Hematopoietic multipotent progenitor cell treated with erythropoietin and hydrocortisone succinate and interleukin-3 and kit ligand, for 15 days (in vitro differentiated cells): Measurements from ENCODE around the gene SP2.
"Not testable (repeated sequence)": the region's sequence is repeated elsewhere in the genome, so short reads cannot be mapped to it uniquely, and the experiment has no call there.

ENCODE experiments used
- DNase-seq: peaks from one replicate; pipeline ENCODE4 v3.0.0-alpha.2; 2015; ENCODE audit warnings: low spot score

The SP2 gene

DNA sequence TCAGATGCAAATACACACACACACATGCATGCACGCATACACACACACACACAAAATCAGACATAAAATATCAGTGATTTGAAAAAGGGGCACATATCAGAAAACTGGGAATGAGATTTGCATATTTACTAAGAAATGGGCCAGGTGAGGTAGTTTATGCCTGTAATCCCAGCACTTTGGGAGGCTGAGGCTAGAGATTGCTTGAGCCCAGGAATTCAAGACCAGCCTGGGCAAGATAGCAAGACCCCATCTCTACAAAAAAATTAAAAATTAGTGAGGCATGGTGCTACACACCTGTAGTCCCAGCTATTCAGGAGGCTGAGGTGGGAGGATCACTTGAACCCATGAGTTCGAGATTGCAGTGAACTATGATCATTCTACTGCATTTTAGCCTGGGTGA is 23.0 kb downstream of the SP2 start:
- no peak for DNase-seq

DNA sequence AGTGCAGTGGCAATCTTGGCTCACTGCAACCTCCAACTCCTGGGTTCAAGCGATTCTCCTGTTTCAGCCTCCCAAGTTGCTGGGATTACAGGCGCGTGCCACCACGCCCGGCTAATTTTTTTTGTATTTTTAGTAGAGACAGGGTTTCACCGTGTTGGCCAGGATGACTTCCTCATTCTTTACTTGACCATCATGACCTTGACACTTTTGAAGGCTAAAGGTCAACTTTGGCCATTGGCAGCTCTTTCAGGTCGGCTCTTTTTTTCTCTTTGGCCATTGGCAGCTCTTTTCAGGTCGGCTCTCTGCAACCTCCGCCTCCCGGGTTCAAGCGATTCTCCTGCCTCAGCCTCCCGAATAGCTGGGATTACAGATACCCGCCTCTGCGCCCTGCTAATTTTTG is 23.9 kb downstream of the SP2 start:
- not testable (repeated sequence) for DNase-seq

DNA sequence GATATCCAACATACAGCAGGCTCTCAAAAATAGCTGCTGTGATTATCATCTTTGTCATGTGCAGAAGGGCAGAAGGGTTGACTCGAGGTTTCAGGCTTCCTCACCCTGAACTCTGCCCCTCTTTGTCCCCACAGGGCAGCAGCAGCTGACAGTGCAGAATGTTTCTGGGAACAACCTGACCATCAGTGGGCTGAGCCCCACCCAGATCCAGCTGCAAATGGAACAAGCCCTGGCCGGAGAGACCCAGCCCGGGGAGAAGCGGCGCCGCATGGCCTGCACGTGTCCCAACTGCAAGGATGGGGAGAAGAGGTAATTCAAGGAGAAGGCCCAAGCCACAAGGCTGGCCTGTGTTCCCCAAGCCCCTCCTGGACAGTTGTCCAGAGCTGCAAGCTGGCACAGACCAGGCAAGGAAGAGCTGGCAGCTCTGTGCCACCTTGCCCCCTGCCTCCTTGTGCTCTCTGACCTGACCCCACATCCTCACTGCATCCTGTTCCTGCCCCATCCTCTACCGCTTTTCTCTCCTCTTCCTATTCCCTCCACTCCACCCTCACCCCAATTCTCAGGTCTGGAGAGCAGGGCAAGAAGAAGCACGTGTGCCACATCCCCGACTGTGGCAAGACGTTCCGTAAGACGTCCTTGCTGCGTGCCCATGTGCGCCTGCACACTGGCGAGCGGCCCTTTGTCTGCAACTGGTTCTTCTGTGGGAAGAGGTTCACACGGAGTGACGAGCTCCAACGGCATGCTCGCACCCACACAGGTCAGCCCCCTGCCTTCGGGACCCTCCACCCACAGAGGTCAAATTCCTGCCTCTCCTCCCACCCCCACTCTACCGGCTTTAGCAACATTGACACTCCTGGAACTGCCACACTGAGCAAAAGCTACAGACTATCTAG is 29.0 kb downstream of the SP2 start:
- DNase-seq, result no peak

DNA sequence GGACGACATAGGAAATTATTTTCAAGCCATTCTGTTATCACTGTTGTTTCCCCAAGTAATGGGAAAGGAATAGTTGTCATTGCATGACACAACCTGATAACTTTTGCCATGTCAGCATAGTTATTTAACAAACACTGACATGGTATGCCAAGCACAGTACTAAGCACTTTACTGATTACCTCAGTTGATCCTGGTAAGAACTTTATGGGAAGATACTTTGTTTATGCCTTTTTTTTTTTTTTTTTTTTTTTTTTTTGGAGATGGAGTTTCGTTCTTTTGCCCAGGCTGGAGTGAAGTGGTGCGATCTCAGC is 29.6 kb downstream of the SP2 start:
- no peak for DNase-seq

DNA sequence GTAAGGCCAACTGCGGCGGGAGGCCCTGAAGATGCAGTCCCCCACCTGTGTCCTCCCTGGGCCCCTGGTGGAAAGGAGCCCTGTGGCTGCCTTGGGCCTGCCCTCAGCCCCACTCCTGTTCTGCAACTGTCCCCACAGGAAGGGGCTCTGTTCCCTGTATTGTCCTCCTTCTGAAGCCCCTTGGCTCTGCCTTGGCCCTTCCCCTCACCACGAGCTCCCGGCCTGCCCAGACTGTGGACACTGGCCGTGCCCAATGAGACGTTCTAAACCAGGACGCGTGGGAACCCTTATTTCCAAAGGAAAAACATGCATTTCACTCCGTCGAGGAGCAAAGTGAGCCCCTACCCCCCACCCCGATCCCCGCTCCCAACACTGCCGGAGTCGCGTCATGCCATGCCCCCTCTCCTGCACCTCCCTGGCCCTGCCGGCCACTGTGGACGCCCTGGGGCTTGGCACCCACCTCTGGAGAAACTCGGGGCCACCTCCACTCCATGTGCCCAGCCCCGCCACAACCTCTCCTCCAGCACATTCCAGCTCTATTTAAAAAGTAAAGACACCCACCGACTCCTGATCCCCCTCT is 31.9 kb downstream of the SP2 start:
- DNase-seq, result no peak

DNA sequence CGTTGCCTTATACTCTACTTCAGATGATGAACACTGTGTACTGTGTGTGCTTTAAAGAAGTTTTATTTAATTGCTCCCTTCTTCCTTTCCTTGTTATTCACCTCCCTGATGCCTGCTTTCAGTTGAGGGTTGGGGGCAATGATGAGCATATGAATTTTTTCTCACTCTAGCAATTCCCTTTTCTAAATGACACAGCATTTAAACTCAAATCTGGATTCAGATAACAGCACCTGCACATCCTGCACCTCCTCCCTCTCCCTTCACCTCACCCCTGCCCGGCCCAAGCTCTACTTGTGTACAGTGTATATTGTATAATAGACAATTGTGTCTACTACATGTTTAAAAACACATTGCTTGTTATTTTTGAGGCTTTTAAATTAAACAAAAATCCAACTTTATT is 32.4 kb downstream of the SP2 start:
- DNase-seq, result no peak

DNA sequence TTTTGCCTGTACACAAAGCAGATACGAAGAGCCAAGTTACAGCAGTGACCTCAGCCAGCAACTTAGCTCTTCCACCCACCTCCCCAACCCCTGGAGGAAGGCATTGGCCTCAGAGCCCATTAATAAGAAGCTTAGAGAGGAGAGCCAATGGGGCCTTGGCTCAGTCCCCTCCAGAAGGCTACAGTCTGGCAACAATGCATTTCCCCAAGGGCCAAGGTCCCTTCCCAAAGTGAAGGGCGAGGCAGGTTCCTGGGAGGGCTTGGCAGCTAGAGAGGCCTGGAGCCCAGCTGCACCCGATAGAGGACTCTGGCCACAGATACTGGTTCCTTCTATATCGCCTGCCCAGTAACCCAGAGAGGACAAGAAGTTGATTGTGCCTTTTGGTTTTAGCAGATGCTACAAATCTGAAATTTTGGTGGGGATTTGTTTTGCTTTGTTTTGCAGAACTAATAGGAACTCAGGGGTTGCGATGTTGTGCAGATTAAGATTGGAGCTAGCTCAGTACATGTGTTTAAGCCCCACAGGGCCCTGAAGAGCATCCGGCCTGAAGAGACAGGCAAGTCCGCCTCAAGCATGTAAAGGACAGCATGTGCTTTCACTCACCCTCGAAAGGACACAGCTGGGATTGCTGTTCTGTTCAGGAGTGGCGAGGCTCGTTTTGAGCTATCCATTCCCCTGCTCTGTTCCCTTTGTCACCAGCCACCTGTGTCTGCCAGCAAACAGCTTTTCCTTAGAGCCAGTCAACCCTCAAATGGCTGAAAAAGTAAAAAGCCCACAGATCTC is 33.4 kb downstream of the SP2 start:
- DNase-seq, result no peak

DNA sequence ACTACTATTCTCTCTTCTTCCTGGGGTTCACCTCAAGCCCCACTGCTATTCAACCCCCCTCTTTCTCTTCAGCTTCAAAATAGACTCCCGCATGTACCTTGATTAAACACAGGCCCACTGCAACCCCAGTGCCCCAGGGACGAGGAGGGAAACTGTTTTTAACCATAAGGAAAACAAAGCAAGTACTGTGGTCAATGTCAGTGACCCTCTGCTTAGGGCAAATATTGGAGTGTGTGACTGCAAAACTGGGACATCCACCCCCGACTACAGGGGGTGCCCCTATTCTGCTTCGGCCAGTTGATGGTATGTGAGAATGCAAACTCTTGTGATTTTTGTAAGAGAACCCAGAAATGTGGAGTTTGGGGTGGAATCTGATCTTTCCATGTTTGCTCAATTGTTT is 35.8 kb downstream of the SP2 start:
- DNase-seq, result no peak

DNA sequence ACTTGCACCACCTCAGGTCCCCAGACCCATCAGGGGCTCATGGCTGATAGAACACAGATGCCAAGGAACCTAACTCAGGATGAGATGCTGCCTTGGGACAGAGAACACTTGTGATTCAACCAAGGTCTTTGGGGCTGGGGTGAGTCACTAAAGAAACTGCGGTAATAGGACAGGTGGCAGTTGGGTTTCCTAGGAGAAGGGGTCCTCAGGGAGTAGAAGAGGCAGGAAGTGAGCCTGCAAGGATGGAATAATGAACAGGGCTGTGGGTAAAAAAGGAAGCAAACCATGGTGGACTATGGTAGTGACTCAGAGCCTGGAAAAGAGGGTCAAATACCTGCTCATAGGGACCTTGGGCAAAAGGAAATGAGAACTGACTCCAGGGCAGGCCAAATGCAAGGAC is 38.8 kb downstream of the SP2 start:
- DNase-seq, result no peak

DNA sequence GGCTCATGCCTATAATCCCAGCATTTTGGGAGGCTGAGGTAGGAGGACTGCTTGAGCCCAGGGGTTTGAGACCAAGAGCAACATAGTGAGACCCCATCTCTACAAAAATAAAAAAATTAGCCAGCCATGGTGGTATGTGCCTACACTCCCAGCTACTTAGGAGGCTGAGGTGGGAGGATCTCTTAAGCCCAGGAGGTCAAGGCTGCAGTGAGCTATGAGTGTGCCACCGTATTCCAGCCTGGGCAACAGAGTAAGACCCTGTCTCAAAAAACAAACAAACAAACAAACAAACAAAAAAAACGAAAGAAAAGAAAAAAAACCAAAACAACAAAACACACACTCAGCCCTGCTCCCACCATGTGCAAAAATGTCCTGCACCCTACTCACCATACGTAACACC is 39.4 kb downstream of the SP2 start:
- not testable (repeated sequence) for DNase-seq

DNA sequence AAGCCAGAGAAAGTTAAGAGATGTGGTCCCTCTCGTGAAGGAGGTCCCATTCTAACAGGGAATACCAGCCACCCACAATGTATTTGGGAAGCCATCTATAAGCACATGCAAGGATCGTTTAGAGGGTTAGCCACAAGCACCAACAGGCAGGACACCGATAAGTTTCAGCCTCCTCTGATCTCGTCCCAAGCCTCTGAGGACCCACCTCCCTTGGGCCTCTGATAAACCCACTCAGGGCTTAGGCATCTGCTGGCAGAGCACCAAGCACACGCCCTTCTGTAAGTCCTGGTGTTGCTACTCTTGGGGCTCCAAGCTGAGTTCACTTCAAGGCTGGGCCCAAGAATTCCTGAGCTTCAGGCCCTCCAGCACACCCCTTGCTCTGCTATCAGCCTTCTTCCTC is 39.9 kb downstream of the SP2 start:
- DNase-seq, result peak; percentile 92

DNA sequence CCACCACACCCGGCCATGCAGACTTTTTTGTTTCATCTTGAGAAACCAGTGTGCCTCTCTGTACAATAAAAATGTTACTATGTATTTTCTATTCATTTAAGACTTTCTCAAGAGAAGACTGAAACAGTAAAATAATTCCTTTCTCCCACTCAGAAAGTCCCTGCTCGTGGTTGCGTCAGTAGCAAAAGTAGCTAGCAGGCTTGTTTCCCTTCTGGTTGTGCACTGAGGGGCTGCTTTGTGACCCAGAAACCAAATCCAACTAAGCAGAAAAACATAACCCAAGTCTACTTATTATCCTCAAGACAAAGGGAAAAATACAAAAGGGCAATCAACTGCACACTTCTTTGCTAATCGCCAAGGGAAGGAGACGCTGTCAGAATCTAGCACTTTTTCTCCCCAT is 41.9 kb downstream of the SP2 start:
- DNase-seq, result no peak

DNA sequence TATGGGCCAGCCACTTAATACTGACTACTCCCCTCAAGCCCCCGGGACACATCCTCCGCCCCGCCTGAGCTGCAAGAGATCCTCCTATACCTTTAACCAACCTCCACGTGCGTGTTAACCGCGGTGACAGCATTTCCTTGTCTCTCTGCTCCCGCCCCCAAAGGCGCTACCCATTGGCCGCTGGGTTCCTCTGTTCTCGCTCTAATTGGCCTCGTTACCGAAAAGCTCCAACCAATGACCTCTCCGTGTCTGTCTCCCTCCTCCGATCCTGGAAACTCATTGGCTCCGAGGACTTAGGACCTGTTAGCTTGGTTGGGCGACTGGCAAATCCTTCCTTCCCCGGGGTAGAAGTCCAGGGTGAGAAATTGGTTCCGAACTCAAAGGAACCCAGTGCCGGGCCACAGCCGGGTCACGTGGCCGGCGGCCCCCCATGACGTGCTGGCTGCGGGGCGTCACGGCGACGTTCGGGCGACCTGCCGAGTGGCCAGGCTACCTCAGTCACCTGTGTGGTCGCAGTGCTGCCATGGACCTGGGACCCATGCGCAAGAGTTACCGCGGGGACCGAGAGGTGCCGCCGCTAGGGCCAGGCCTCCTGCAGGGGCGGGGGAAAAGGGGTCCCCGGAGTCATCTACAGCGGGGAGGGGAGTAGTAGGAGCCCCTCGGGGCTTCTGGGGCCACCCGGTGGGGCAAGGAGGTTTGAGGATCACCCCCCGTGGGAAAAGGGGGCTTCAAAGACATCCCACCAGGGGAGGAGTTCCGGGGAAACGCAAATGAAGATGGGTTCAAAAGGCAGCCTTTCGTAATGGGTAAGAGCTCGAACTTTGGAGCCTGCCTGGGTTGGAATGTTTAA is 45.4 kb downstream of the SP2 start, which contains the start of gene PNPO:
Gene PNPO (plus strand): TSS at position 326 of the 850 bp plus-strand sequence. CDS start 105 bp downstream, at position 431.
- DNase-seq, result peak; percentile 94

DNA sequence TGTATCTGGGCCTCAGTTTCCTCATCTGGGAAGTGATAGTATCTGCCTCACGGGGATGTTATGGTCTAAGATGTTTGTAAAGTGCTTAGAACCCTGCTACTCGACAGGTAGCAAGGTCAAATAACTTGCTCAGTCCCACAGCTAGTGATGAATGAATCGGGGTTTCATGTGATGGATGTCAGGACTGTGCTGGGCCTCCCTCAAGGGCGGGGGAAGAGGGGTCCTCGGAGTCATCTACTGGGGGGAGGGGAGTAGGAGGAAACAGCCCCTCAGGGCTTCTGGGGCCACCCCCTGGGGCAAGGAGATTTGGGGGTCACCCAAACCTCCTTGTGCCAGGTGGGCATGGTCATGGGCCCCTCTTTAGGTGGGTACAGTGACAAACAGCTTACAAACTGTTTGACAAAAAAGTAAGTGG is 46.1 kb downstream of the SP2 start:
- DNase-seq, result no peak

DNA sequence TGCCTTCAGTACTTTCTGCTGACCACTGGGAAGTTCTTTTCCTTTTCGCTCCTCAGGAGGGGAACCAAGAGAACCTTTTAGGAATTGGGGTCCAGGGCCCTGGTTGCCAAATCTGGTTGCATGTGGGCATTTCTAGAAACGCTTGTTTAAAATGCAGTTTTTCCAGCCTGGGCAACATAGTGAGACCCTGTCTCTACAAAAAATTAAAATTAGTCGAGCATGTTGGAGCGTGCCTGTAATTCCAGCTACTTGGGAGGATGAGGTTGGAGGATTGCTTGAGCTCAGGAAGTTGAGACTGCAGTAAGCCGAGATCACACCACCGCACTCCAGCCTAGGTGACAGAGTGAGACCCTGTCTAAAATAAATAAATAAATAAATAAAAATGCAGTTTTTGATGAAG is 46.5 kb downstream of the SP2 start:
- DNase-seq, result no peak

DNA sequence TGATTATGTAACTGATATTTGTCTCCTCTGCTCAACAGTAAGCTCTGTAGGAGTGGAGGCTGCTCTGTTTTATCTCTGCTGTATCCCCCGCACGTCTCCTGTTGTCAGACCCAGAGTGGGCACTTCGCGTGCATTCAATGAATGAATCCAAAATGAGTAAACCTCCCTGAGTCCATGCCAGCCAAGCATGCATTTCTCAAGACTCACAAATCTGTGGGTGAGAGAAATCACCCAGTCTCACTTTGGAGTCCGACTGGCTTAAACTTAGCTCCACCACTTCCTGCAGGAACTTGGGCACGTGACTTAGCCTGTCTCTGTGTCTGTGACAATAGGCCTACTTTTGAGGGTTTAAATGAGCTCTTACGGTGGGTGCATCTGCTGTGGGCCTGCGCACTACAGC is 49.0 kb downstream of the SP2 start:
- DNase-seq, result no peak

DNA sequence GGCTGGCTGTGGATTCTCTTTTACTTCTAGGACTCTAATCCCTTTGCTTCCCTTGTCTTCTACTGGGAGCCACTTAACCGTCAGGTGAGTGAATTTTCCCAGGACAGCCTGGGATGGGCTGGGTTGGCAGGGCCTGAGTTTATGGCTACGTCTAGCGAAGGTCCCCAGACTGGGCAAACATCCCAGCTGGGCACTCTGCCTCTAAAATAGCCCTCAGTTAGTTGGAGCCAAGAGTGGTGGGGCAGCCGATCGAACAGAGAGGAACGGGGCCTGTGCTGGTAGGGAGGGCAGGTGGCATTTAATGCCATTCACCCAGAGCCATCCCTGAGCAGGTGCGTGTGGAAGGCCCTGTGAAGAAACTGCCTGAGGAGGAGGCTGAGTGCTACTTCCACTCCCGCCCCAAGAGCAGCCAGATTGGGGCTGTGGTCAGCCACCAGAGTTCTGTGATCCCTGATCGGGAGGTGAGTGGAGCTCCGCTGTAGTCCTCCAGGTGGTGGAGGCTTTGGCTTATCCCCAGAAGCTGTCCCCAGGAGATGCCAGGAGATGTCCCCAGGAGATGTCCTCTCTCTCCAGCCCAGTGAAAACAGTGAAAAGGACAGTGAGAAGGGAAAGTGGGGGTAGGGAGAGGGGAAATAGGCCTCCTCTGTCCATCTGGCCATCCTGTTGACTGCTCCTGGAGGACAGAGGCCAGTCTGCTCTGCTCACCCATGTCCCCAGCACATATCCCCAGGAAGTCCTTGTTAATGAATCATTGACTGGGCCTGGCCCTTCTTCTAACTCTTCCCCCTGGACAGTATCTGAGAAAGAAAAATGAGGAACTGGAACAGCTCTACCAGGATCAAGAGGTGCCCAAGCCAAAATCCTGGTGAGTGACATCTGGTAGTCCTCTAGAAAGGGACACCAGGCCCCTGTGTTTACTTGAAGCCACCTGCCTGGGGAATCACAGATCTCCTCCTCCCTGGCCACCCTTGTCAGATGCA is 49.8 kb downstream of the SP2 start:
- no peak for DNase-seq

DNA sequence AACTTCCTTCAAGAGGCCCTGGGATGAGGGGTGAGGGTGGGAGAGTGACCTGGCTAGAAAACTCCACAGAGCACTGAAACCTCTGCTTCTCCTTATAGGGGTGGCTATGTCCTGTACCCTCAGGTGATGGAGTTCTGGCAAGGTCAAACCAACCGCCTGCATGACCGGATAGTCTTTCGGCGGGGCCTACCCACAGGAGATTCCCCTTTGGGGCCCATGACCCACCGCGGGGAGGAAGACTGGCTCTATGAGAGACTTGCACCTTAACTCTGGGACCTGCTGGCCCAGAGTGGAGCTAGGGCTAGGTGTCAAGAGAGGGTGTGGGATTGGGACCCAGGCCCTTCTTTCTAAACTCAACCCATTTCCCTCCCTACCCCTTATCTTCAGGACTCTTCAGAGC is 50.5 kb downstream of the SP2 start:
- DNase-seq, result no peak

DNA sequence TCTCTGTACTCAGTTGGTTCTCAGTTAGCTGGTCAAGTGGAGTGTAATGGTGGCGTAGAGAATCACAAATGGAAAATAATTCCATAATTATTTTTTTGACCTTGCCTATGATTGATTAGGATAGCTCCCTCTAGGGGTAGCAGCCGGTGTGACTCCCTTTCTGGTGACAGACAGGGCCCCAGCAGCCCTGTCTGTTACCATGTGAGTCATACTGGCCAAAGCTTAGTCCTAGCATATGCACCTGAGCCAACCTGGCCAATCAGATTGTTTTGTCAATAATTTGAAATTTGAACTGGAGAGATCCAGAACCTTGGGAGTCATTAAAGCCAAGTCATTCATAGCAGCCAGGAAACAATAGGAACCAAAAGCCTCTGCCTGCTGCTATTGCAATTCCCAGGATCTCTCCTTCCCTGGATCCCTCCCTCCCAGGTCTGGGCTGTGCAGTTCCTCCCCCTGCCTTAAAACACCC is 50.9 kb downstream of the SP2 start:
- DNase-seq, result peak; percentile 87

DNA sequence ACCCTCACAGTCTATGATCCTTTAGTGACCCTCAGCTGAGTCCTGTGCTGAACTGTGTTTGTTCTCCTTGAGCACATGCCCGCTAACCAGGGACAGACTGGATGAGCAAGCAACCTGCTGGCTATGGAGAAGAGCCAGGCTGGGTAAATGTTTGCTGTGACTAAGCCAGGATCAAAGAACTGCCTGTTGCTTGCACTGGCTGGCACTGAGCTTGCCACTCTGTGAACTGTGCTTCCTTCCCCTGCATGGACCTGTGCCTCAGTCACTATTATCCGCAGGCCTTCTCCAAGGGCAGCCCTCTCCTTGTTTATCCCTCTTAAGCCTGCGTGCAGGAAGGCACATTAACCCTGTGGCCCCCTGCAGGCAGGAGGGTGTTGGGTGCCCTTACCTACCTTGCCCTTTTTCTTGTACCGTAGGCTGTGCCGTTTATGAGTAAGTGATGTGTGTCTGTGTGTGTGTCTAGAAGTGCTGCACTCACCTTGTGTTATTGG is 52.7 kb downstream of the SP2 start:
- no peak for DNase-seq
